ENCODE data around the gene BCAS4.

DNA sequence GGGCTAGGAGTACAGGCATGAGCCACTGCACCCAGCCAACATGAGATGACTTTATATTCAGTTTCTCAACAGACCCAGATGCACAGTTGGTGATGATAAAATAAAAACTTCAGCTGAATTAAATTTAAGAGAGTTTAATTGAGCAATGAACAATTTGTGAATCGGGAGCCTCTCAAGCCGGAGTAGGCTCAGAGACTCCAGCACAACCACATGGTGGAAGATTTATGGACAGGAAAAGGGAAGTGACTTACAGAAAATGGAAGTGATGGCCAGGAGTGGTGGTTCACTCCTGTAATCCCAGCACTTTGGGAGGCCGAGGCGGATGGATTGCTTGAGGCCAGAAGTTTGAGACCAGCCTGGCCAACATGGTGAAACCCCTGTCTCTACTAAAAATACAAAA, 10.4 kb upstream of the BCAS4 start:
- TF ChIP-seq, protein P1, sequence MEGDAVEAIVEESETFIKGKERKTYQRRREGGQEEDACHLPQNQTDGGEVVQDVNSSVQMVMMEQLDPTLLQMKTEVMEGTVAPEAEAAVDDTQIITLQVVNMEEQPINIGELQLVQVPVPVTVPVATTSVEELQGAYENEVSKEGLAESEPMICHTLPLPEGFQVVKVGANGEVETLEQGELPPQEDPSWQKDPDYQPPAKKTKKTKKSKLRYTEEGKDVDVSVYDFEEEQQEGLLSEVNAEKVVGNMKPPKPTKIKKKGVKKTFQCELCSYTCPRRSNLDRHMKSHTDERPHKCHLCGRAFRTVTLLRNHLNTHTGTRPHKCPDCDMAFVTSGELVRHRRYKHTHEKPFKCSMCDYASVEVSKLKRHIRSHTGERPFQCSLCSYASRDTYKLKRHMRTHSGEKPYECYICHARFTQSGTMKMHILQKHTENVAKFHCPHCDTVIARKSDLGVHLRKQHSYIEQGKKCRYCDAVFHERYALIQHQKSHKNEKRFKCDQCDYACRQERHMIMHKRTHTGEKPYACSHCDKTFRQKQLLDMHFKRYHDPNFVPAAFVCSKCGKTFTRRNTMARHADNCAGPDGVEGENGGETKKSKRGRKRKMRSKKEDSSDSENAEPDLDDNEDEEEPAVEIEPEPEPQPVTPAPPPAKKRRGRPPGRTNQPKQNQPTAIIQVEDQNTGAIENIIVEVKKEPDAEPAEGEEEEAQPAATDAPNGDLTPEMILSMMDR (IDR thresholded peaks at IDR 0.05; ENCODE audit: low read depth, low read length): no peak
- TF ChIP-seq MYC (IDR thresholded peaks at IDR 0.05; ENCODE audit: low read depth, low read length): no peak
